Activated CD4-positive, alpha-beta T cell treated with anti-CD3 and anti-CD28 coated beads for 36 hours (primary cell): ENCODE results near the gene PLEKHJ1. TPM values are rescaled to one million over a fixed set of nuclear protein-coding genes. Genes with fewer than 3 reads are reported as not detected.
"Not testable (repeated sequence)": the region's sequence is repeated elsewhere in the genome, so short reads cannot be mapped to it uniquely, and the experiment has no call there.

ENCODE experiments used
- ATAC-seq: fragments of 200-7000 bp; cut with Tn5 transposase; one replicate; pipeline ENCODE4 v1.10.0; 2021; ENCODE audit warnings: mild to moderate bottlenecking, moderate library complexity
- CTCF ChIA-PET: fragments of 350-600 bp; sonication (Branson Sonifier 250); formaldehyde crosslinking; loops from one replicate; lab custom pipeline; 2021; ENCODE audit warnings: antibody characterized with exemption; lab: Charles Lee
- POLR2A ChIA-PET: fragments of 350-600 bp; sonication (Branson Sonifier 250); formaldehyde crosslinking; loops from one replicate; lab custom pipeline; 2021; ENCODE audit warnings: antibody characterized with exemption, inconsistent platforms; lab: Charles Lee
- DNase-seq: peaks from one replicate; pipeline ENCODE4 v3.0.0-alpha.2; 2020
- H3K27ac Mint-ChIP-seq: one replicate; pipeline ENCODE4 v1.8.0; 2021; ENCODE audit warnings: mixed read lengths
- H3K27me3 Mint-ChIP-seq: one replicate; pipeline ENCODE4 v1.8.0; 2021; ENCODE audit warnings: mixed read lengths
- H3K36me3 Mint-ChIP-seq: one replicate; pipeline ENCODE4 v1.8.0; 2021; ENCODE audit warnings: low read depth, mixed read lengths
- H3K4me1 Mint-ChIP-seq: one replicate; pipeline ENCODE4 v1.8.0; 2021; ENCODE audit warnings: mixed read lengths
- H3K4me3 Mint-ChIP-seq: one replicate; pipeline ENCODE4 v1.8.0; 2021; ENCODE audit warnings: mild to moderate bottlenecking, moderate library complexity, mixed read lengths
- H3K9me3 Mint-ChIP-seq: one replicate; pipeline ENCODE4 v1.8.0; 2021; ENCODE audit warnings: low read depth, mixed read lengths
- intact Hi-C, 2 experiments: fragments of 100-400 bp; cut with DNase I in 1 of 2; cut with micrococcal nuclease in 1 of 2; formaldehyde crosslinking; loops; one replicate each; pipeline versions ENCODE4 v1.14.2 to v1.15.1; 2022 to 2024; cut with DNase I, micrococcal nuclease
- total RNA-seq, 2 experiments: library from RNA; stranded (reverse); gene quantifications; one replicate each; pipeline ENCODE4 v1.2.3, GENCODE V29; 2021

Gene PLEKHJ1
- total RNA-seq, 2 experiments from 2014 or later: 38.4 to 61.8 TPM

GRCh38 chr19:2201473-2202148, 34.5 kb downstream of the PLEKHJ1 start:
- peaks cover 6% of the 10 kb centered on the region for H3K36me3 Mint-ChIP-seq
- CTCF ChIA-PET: interaction anchor here (0.6 to 0.7 kb wide), 2 partner anchors 29 to 944 kb away, joined by 3 to 4 read pairs; no protein-coding TSS in a partner anchor
- no peak for ATAC-seq
- POLR2A ChIA-PET: no interaction called here
- H3K9me3 Mint-ChIP-seq: no peaks in the 10 kb centered on the region
- no peaks in the 10 kb centered on the region for H3K4me1 Mint-ChIP-seq
- no peaks in the 10 kb centered on the region for H3K27me3 Mint-ChIP-seq
- H3K4me3 Mint-ChIP-seq: no peak overlapping the region
- intact Hi-C loops: no loop called here
- no peak overlapping the region for H3K27ac Mint-ChIP-seq
- DNase-seq: no peak

GRCh38 chr19:2200624-2201294, 35.4 kb downstream of the PLEKHJ1 start:
- intact Hi-C loops, H3K9me3 Mint-ChIP-seq, H3K27ac Mint-ChIP-seq, CTCF ChIA-PET, DNase-seq, POLR2A ChIA-PET, H3K4me3 Mint-ChIP-seq, H3K27me3 Mint-ChIP-seq, H3K4me1 Mint-ChIP-seq, ATAC-seq: not testable (repeated sequence)
- peaks cover 12% of the 10 kb centered on the region for H3K36me3 Mint-ChIP-seq

- Mint-ChIP-seq H3K9me3 (no peaks in the 10 kb centered on the region), H3K4me1 (no peaks in the 10 kb centered on the region), H3K27me3 (no peaks in the 10 kb centered on the region), H3K4me3 (no peak overlapping the region), H3K36me3 (peaks cover 12% of the 10 kb centered on the region), H3K27ac (no peak overlapping the region)
- intact Hi-C loops: no loop called here
- no peak for ATAC-seq
- DNase-seq: no peak
- CTCF ChIA-PET: interaction anchor here (0.6 kb wide), 1 partner anchor 54 kb away, joined by 3 read pairs; no protein-coding TSS in a partner anchor
- POLR2A ChIA-PET: no interaction called here
These were observed 36.1 kb downstream of the PLEKHJ1 start for GRCh38 chr19:2199861-2200623.

DNA sequence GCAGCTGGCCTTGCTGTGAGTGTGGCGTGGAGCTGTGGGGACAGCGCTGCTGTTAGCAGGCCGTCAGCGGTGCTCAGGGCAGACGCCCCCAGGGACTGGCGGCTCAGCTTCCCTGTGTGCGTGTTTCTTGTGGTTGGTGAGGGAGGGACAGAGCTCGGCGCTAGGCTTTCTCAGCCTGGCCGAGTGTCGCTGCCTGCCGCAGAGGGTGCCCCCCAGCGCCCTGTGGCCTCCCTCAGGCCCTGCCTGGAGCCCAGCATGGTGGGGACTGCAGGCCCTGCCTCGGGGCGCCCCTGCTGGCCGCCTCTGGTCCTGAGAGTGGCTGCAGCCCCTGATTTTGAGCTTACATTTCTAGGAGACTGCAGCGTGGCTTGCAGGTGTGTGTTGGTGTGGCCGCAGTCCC, 36.9 kb downstream of the PLEKHJ1 start:
- CTCF ChIA-PET: interaction anchor here (0.6 to 0.8 kb wide), 2 partner anchors 26 to 55 kb away, joined by 3 read pairs; no protein-coding TSS in a partner anchor
- ATAC-seq (no peak), DNase-seq (no peak)
- Mint-ChIP-seq H3K36me3 (peaks cover 9% of the 10 kb centered on the region), H3K4me3 (no peak overlapping the region), H3K27me3 (no peaks in the 10 kb centered on the region), H3K9me3 (no peaks in the 10 kb centered on the region), H3K4me1 (no peaks in the 10 kb centered on the region), H3K27ac (no peak overlapping the region)
- intact Hi-C loops: no loop called here
- POLR2A ChIA-PET: no interaction called here

DNA sequence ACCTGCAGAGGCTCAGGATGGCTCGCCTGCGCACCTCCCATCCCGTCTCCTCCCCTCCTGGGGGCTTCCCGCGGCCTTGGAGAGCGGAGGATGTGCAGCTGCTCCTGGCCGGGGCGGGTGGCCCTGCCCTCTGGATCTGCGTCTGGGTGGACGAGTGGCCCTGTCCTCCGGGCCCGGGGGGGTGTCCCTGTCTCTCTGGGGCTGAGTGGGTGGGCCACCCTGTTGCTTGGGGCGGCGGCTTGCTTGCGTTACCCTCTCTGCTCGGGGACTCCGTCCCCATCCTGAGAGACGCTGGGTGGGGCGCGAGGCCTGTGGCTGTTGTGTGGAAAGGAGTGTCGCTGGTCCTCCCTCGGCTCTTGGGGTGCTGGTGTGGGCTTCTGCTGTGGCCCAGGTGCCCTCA, 37.8 kb downstream of the PLEKHJ1 start:
- ATAC-seq (no peak), DNase-seq (no peak)
- H3K36me3 Mint-ChIP-seq: peaks cover 15% of the 10 kb centered on the region
- intact Hi-C loops: no loop called here
- ChIA-PET CTCF (no interaction called here), POLR2A (no interaction called here)
- H3K9me3 Mint-ChIP-seq: no peaks in the 10 kb centered on the region
- no peaks in the 10 kb centered on the region for H3K27me3 Mint-ChIP-seq
- no peak overlapping the region for H3K4me3 Mint-ChIP-seq
- H3K4me1 Mint-ChIP-seq: no peaks in the 10 kb centered on the region
- H3K27ac Mint-ChIP-seq: no peak overlapping the region

- Mint-ChIP-seq H3K27ac (no peak overlapping the region), H3K36me3 (peaks cover 18% of the 10 kb centered on the region), H3K9me3 (no peaks in the 10 kb centered on the region), H3K4me3 (no peak overlapping the region), H3K4me1 (no peaks in the 10 kb centered on the region), H3K27me3 (no peaks in the 10 kb centered on the region)
- DNase-seq: no peak
- no peak for ATAC-seq
- ChIA-PET POLR2A (no interaction called here), CTCF (interaction anchor here (0.7 kb wide), 1 partner anchor 245 kb away, joined by 3 read pairs; no protein-coding TSS in a partner anchor)
- intact Hi-C loops: no loop called here
These were observed 38.9 kb downstream of the PLEKHJ1 start for GRCh38 chr19:2197270-2197669.

- no peak overlapping the region for H3K27ac Mint-ChIP-seq
- ATAC-seq: no peak
- H3K4me1 Mint-ChIP-seq: no peaks in the 10 kb centered on the region
- POLR2A ChIA-PET: no interaction called here
- no peak for DNase-seq
- CTCF ChIA-PET: interaction anchor here (0.7 kb wide), 1 partner anchor 20 kb away, joined by 3 read pairs; no protein-coding TSS in a partner anchor
- no peak overlapping the region for H3K4me3 Mint-ChIP-seq
- H3K27me3 Mint-ChIP-seq: no peaks in the 10 kb centered on the region
- peaks cover 18% of the 10 kb centered on the region for H3K36me3 Mint-ChIP-seq
- intact Hi-C loops: no loop called here
- no peaks in the 10 kb centered on the region for H3K9me3 Mint-ChIP-seq
These were observed 40.2 kb downstream of the PLEKHJ1 start for GRCh38 chr19:2195914-2196313.

GRCh38 chr19:2195361-2195760, 40.8 kb downstream of the PLEKHJ1 start:
- ATAC-seq (no peak), DNase-seq (no peak)
- Mint-ChIP-seq H3K27me3 (no peaks in the 10 kb centered on the region), H3K36me3 (peaks cover 19% of the 10 kb centered on the region), H3K4me3 (no peak overlapping the region), H3K27ac (no peak overlapping the region), H3K4me1 (no peaks in the 10 kb centered on the region), H3K9me3 (no peaks in the 10 kb centered on the region)
- ChIA-PET POLR2A (no interaction called here), CTCF (interaction anchor here (0.7 kb wide), 1 partner anchor 20 kb away, joined by 3 read pairs; no protein-coding TSS in a partner anchor)
- intact Hi-C loops: no loop called here

GRCh38 chr19:2194513-2195078, 41.5 kb downstream of the PLEKHJ1 start:
- Mint-ChIP-seq H3K27me3 (no peaks in the 10 kb centered on the region), H3K9me3 (no peaks in the 10 kb centered on the region), H3K4me3 (no peak overlapping the region), H3K4me1 (no peaks in the 10 kb centered on the region), H3K36me3 (peaks cover 19% of the 10 kb centered on the region), H3K27ac (no peak overlapping the region)
- ChIA-PET CTCF (no interaction called here), POLR2A (no interaction called here)
- intact Hi-C loops: no loop called here
- ATAC-seq (no peak), DNase-seq (no peak)

- peaks cover 19% of the 10 kb centered on the region for H3K36me3 Mint-ChIP-seq
- ChIA-PET CTCF (no interaction called here), POLR2A (no interaction called here)
- ATAC-seq: no peak
- intact Hi-C loops: no loop called here
- no peak for DNase-seq
- no peaks in the 10 kb centered on the region for H3K4me1 Mint-ChIP-seq
- no peak overlapping the region for H3K4me3 Mint-ChIP-seq
- no peaks in the 10 kb centered on the region for H3K9me3 Mint-ChIP-seq
- H3K27me3 Mint-ChIP-seq: no peaks in the 10 kb centered on the region
- H3K27ac Mint-ChIP-seq: no peak overlapping the region
These were observed 42.3 kb downstream of the PLEKHJ1 start for GRCh38 chr19:2193807-2194206.

DNA sequence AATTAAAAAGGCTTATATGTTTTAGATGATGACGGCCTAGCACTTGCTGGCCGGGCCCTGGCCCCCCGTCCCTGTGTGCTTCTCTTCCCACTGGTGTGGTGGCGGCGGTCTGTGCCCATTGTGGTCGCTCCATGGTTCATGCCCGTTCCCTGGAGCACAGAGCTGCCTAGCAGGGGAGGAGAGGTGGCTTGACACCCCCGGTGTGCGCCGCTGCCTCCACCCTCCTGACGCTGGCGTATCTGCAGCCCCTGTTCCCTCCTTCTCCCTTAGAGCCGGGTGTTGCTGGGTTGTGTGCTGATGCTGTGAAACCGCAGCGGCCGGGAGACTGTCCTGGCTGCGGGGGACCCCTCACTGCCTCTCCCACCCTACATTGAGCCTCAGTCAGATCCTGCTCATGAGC, 43.3 kb downstream of the PLEKHJ1 start:
- intact Hi-C loops: no loop called here
- POLR2A ChIA-PET: no interaction called here
- CTCF ChIA-PET: no interaction called here
- Mint-ChIP-seq H3K27ac (no peak overlapping the region), H3K4me1 (no peaks in the 10 kb centered on the region), H3K36me3 (peaks cover 19% of the 10 kb centered on the region), H3K9me3 (no peaks in the 10 kb centered on the region), H3K4me3 (no peak overlapping the region), H3K27me3 (no peaks in the 10 kb centered on the region)
- DNase-seq (no peak), ATAC-seq (no peak)
